Kidney glomerular epithelial cell (primary cell): Measurements from ENCODE around the gene AMZ1.

Experiments
- DNase-seq: peaks from one replicate; lab custom pipeline; 2025; lab: John Stamatoyannopoulos, UW

Gene AMZ1

GRCh38 chr7:2754086-2754485, 66.1 kb downstream of the AMZ1 start:
- DNase-seq, result no peak

GRCh38 chr7:2754912-2755311, 66.9 kb downstream of the AMZ1 start:
- DNase-seq, result no peak

- no peak for DNase-seq
Measured at GRCh38 chr7:2755531-2755930, 67.5 kb downstream of the AMZ1 start.

- DNase-seq, result peak; percentile 75
Measured at GRCh38 chr7:2757361-2757903, 69.4 kb downstream of the AMZ1 start.

GRCh38 chr7:2757904-2758672, 70.1 kb downstream of the AMZ1 start:
- peak; percentile 95 for DNase-seq

GRCh38 chr7:2758673-2759616, 70.9 kb downstream of the AMZ1 start:
- DNase-seq, result no peak

- DNase-seq, result no peak
Measured at GRCh38 chr7:2759736-2760097, 71.7 kb downstream of the AMZ1 start.

GRCh38 chr7:2760098-2760889, 72.3 kb downstream of the AMZ1 start:
- peak; percentile 4 for DNase-seq

- DNase-seq, result no peak
Measured at GRCh38 chr7:2761131-2761624, 73.2 kb downstream of the AMZ1 start.

GRCh38 chr7:2761801-2762497, 73.9 kb downstream of the AMZ1 start:
- DNase-seq, result no peak

- DNase-seq, result no peak
Measured at GRCh38 chr7:2763597-2763996, 75.6 kb downstream of the AMZ1 start.

- DNase-seq, result no peak
Measured at GRCh38 chr7:2764621-2765020, 76.6 kb downstream of the AMZ1 start.
